ENCODE data around the gene TMTC2.

DNA sequence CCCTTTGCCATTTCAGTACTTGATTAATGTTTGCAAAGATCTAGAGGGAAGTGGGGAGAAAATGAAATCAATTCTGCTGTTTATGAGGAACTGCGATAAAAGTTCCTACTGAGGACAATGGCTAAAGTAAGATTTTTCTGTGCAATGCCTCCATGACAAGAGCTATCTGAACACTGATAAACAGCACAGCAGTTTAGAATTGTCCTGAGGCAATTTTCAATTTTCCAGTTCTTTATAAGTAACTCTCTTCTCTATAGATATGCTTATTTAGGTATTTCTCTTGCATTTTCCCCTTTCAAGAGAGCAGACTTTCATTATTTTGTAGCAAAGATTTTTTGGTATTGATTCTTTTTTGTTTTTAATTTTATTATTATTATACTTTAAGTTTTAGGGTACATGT is 34.6 kb upstream of the TMTC2 start:
- TF ChIP-seq, protein P1, sequence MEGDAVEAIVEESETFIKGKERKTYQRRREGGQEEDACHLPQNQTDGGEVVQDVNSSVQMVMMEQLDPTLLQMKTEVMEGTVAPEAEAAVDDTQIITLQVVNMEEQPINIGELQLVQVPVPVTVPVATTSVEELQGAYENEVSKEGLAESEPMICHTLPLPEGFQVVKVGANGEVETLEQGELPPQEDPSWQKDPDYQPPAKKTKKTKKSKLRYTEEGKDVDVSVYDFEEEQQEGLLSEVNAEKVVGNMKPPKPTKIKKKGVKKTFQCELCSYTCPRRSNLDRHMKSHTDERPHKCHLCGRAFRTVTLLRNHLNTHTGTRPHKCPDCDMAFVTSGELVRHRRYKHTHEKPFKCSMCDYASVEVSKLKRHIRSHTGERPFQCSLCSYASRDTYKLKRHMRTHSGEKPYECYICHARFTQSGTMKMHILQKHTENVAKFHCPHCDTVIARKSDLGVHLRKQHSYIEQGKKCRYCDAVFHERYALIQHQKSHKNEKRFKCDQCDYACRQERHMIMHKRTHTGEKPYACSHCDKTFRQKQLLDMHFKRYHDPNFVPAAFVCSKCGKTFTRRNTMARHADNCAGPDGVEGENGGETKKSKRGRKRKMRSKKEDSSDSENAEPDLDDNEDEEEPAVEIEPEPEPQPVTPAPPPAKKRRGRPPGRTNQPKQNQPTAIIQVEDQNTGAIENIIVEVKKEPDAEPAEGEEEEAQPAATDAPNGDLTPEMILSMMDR (IDR thresholded peaks at IDR 0.05): no peak
- no peak for TF ChIP-seq POLR2A (IDR thresholded peaks at IDR 0.05)

Measured in testis (tissue), 2 donors.